NCI-H460 (cell line): Measurements from ENCODE around the gene C1QBP. TPM values are rescaled to one million over a fixed set of nuclear protein-coding genes. Genes with fewer than 3 reads are reported as not detected.

Source experiments
- total RNA-seq: library from RNA; depleted of rRNA; stranded (reverse); fragments of >200 nt; shearing (Covaris generic); gene quantifications from 2 replicates; pipeline ENCODE4 v1.2.3, GENCODE V29; 2014; rRNA removed

The C1QBP gene
- total RNA-seq, 1 experiment from 2014 or later = 725 TPM

Other genes with a start within 250 kb of the C1QBP start
- gene ZNF594, start 247.3 kb downstream of the C1QBP start, total RNA-seq = 8.7 and 10.2 TPM in 2 replicates
- gene SCIMP, start 204.3 kb downstream of the C1QBP start, total RNA-seq = not detected in 2 replicates
- gene RABEP1, start 156.9 kb downstream of the C1QBP start, total RNA-seq = 48.6 and 54.2 TPM in 2 replicates
- gene NUP88, start 19.5 kb downstream of the C1QBP start, total RNA-seq = 219 and 243 TPM in 2 replicates
- 58.9 and 78.3 TPM in 2 replicates for gene RPAIN, start 19.0 kb downstream of the C1QBP start, total RNA-seq
- 21.2 and 23.6 TPM in 2 replicates for gene DHX33, start 29.8 kb upstream of the C1QBP start, total RNA-seq
- 60.3 and 79.4 TPM in 2 replicates for gene DERL2, start 47.0 kb upstream of the C1QBP start, total RNA-seq
- 30.1 and 33.4 TPM in 2 replicates for gene MIS12, start 47.4 kb upstream of the C1QBP start, total RNA-seq
- gene NLRP1, start 145.4 kb upstream of the C1QBP start, total RNA-seq = 1.4 and 1.5 TPM in 2 replicates